HAP-1 (cell line): ENCODE measurements around the gene SOHLH2.

ENCODE experiments used
- DNase-seq, 2 experiments: peaks; one replicate each; pipeline ENCODE4 v3.0.0-alpha.2; 2016 to 2020; ENCODE audit warnings: low spot score in 2 of 2
- H3K27me3 ChIP-seq: fragments of 250-450 bp; sonication (Bioruptor Pico); 2 replicates; pipeline ENCODE4 v1.5.1; 2020; ENCODE audit warnings: low read depth, mild to moderate bottlenecking, moderate library complexity
- H3K36me3 ChIP-seq: fragments of 250-450 bp; sonication (Bioruptor Pico); replicated peaks from 2 replicates; pipeline ENCODE4 v1.5.1; 2020; ENCODE audit warnings: mild to moderate bottlenecking
- H3K4me1 ChIP-seq: fragments of 250-450 bp; sonication (Bioruptor Pico); 2 replicates; pipeline ENCODE4 v1.5.1; 2020; ENCODE audit warnings: mild to moderate bottlenecking
- H3K4me3 ChIP-seq: fragments of 250-450 bp; sonication (Bioruptor Pico); 2 replicates; pipeline ENCODE4 v1.5.1; 2020; ENCODE audit warnings: mild to moderate bottlenecking, moderate library complexity
- H3K9me3 ChIP-seq: fragments of 250-450 bp; sonication (Bioruptor Pico); 2 replicates; pipeline ENCODE4 v1.5.1; 2020; ENCODE audit warnings: mild to moderate bottlenecking, moderate library complexity
- in situ Hi-C: fragments of 300-500 bp; cut with MboI; formaldehyde crosslinking; loops from 3 replicates; pipeline ENCODE4 v1.14.3; 2020; ENCODE audit warnings: low sequenced_read_pairs, inconsistent platforms, mixed read lengths

The SOHLH2 gene

DNA sequence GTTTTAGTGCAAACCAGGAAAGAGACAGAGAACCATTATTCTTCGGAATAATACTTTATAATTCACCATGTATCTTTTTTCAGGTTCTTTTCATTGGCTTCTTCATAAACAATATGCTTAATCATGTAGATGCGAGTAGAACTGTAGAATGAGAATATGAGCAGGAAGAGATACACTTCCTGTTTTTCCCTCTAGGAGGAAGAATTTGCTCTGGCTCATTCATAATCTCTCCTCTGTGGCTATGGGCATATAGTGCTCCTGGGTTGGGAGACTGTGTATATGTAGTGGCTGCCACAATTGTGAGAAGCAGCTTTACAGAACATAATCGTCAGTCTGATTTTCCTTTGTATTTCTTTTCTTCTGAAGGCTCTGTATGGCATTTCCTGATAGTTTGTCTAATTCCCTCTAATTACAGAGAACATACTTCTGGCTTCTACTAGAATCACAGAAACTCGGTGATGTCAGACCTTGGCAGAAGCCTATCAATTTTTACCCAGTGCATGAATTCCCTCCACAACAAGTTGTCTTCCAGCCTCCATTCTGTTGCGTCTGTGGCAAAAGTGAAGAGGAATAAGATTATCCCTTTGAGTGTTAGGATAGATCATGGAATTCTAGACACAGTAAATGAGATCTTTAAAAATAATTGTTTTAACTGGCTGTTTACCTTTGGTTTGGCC is 80.3 kb downstream of the SOHLH2 start:
- no peak for DNase-seq
- Histone ChIP-seq H3K27me3 (no peaks in the 10 kb centered on the region), H3K4me1 (peaks cover 7% of the 10 kb centered on the region), H3K36me3 (no peaks in the 10 kb centered on the region), H3K4me3 (no peak overlapping the region), H3K9me3 (no peaks in the 10 kb centered on the region)
- in situ Hi-C loops, result no loop called here

DNA sequence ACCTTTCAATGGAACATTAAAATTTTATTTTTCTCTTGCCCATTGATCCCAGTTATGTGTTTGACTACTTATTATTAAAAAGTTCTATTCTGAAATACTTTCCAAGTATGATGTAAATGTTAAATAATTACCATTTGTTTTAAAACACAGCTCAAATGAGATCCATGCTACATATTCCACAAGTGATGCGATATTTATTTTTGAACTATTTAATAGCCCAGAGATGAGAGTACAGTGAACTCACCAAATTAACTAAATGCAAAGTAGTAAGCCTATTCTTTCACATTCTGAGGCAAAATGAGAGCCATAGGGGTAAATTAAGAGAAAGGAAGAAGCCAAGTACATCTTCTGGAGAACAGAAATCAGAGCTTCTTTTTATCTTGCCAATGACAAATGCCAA is 82.0 kb downstream of the SOHLH2 start:
- in situ Hi-C loops, result no loop called here
- H3K9me3 ChIP-seq, result no peaks in the 10 kb centered on the region
- no peaks in the 10 kb centered on the region for H3K27me3 ChIP-seq
- H3K4me1 ChIP-seq, result peaks cover 7% of the 10 kb centered on the region
- no peak overlapping the region for H3K4me3 ChIP-seq
- H3K36me3 ChIP-seq, result no peaks in the 10 kb centered on the region
- DNase-seq, result no peak

DNA sequence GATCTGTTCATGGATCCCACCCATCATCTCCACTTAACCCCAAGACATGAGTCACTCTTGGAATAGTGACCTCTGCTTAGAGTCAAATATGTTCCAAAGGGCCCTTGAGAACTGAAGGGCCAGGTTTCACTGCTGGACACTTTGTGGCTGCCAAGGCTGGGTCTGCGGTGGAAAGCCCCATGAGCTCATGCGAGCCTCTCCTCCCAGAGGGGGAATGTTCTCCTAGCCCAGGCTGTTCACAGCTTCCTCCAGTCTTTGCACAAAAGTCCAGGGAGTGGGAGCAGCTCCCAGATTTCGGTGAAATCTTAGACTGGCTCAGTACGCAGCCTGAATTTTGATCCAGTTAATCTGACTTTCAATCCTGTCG is 82.4 kb downstream of the SOHLH2 start:
- H3K27me3 ChIP-seq, result no peaks in the 10 kb centered on the region
- in situ Hi-C loops, result no loop called here
- H3K9me3 ChIP-seq, result no peaks in the 10 kb centered on the region
- H3K4me3 ChIP-seq, result no peak overlapping the region
- H3K36me3 ChIP-seq, result no peaks in the 10 kb centered on the region
- peaks cover 7% of the 10 kb centered on the region for H3K4me1 ChIP-seq
- no peak for DNase-seq

DNA sequence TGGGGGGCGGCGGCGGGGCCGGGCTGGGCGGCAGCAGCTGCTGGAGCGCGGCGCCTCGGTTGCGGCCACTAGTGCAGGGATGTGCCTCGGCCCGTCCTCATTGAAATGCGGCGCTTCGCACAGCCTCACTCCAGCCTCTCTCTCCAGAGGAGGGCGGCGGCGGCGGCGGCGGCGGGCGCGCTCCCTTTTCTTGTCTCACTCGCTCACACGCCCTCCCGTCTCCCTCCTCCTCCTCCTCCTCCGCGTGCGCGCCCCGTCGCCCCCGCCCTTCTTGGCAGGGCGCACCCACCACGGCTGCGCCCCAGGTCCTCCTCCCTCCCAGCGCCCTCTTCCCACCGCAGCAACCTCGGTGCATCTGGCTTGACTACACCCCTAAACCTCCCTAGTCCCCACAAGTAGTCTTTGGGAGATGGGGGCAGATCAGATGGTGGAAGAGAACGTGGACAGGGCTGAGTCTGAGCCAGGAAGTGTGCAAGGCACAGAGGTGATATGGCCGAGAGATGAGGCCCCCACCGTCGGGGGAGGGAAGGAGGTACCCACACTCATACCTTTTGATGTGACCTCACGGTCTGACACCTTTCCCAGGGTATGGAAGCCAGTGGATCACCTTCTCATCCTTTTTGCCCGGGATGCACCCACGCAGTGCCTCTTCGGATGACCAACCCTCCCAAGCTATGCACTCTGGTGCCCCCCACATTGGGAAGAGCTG is 83.0 kb downstream of the SOHLH2 start, which contains the start of gene DCLK1:
Gene DCLK1 (minus strand): TSS at position 161 of the 709 bp plus-strand sequence.
- no peaks in the 10 kb centered on the region for H3K36me3 ChIP-seq
- H3K27me3 ChIP-seq, result no peaks in the 10 kb centered on the region
- H3K4me1 ChIP-seq, result peaks cover 7% of the 10 kb centered on the region
- peak; percentile 76 to 88 for DNase-seq
- H3K4me3 ChIP-seq, result peak within 1 kb of the TSS; percentile 48
- no peaks in the 10 kb centered on the region for H3K9me3 ChIP-seq
- in situ Hi-C loops, result no loop called here

DNA sequence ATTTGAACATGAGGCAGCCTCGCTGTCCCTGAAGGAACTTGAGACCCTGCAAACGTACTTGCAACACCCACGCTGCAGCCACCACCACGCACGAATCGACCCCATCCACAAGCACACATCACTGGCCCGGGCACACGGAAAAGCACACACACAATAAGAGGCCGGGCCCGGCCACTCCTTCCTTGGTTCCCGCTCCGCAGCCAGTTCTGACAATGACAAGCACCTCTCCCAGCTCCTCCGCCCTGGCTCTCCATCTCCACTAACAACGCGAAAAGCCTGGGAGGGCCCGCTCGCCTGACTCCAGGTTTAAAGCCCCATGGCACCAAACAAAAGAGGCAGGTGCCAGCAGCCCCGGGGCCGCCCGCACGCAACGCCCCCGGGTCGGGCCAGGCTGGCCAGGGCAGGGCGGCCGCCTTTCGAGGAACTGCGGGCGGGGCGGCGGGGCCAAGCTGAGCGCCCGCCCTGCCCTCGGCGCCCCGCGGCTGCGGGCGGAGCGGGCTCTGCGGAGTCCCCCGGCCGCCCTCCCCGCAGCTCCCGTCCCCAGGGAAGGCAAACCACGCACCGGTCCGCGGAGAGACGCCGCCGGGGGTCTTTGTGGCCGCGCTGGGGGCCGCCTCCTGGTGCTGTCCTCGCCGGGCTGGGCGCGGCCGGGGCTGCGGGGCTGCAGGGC is 83.7 kb downstream of the SOHLH2 start:
- no peaks in the 10 kb centered on the region for H3K36me3 ChIP-seq
- peak overlapping the region; percentile 48 for H3K4me3 ChIP-seq
- H3K9me3 ChIP-seq, result no peaks in the 10 kb centered on the region
- no peaks in the 10 kb centered on the region for H3K27me3 ChIP-seq
- in situ Hi-C loops, result no loop called here
- peaks cover 7% of the 10 kb centered on the region for H3K4me1 ChIP-seq
- peak; percentile 50 to 69 for DNase-seq

DNA sequence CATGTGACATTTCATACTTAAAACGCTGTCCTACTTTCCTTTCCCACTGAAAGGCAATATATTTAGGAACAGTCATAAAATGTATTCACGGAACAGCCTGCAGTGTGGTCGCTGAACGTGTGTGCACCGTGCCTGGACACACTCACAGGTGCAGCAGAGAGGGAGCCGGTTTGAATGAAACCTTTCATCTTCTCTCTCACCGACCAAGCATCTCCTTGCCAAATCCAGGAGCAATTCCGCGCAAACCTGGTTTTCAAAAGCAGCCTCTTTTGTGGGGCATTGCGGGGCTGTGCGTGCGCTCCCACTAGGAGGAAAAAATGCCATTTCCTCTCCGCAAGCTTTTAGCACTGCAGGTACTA is 84.2 kb downstream of the SOHLH2 start:
- DNase-seq, result peak in 1 of 2 experiments; percentile 24
- in situ Hi-C loops, result no loop called here
- Histone ChIP-seq H3K36me3 (no peaks in the 10 kb centered on the region), H3K4me1 (peaks cover 7% of the 10 kb centered on the region), H3K27me3 (no peaks in the 10 kb centered on the region), H3K4me3 (peak overlapping the region; percentile 48), H3K9me3 (no peaks in the 10 kb centered on the region)

DNA sequence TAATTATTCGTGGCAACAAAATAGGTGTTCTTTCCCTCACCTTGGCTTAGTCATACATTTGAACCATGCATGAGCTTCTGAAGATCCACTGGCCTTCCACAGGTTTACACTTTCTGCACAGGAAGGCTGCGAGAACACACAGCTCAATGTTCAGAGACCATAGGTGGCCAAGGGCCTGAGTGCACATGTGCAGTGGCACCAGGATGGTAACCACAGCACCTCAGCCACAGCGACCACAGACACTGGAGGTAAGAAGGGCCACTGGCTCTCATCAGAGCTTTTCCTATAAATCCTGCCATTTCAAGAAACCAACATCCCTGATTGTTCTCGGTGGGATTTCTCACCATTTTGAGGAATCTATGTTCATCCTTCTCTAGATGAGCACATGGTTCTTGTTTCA is 84.8 kb downstream of the SOHLH2 start:
- Histone ChIP-seq H3K27me3 (no peaks in the 10 kb centered on the region), H3K4me1 (peaks cover 7% of the 10 kb centered on the region), H3K36me3 (no peaks in the 10 kb centered on the region), H3K4me3 (peak overlapping the region; percentile 48), H3K9me3 (no peaks in the 10 kb centered on the region)
- in situ Hi-C loops, result no loop called here
- no peak for DNase-seq

DNA sequence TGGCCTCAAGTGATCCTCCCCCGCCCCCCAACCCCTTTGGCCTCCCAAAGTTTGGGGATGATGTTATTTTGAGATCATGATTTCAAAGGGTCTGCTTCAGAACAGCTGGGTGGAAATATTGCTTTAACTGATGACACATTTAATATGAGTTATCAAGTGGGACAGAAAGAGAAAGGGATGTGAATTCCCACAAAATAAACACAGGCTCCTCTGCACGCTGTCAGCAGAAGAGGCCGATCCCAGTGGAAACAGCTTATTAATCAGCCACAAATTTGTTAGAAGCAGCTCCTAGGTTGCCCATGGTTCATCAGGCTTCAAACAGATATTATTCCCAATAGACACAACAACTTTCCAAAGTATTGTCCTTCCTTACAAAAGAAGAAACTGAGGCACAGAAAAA is 87.9 kb downstream of the SOHLH2 start:
- peaks cover 7% of the 10 kb centered on the region for H3K4me1 ChIP-seq
- no peaks in the 10 kb centered on the region for H3K36me3 ChIP-seq
- in situ Hi-C loops, result no loop called here
- no peaks in the 10 kb centered on the region for H3K9me3 ChIP-seq
- no peaks in the 10 kb centered on the region for H3K27me3 ChIP-seq
- no peak for DNase-seq
- H3K4me3 ChIP-seq, result no peak overlapping the region

DNA sequence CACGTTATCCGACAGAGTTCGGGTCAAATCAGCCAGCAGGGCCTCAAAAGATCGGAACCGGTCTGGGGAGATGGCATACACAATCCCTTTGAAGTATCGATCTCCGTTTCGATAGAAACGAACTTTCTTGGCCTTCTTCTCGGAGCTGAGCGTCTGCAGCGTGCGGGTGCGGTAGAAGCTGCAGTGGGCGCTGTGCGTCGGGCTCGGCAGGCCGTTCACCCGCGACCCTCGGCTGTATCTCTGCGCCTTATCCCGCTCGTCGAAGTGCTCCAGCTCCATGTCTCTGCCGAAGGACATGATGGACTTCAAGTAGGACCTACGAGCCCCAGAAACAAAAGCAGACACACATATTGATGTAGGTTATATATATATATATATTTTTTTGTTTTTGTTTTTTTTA is 88.5 kb downstream of the SOHLH2 start:
- no peaks in the 10 kb centered on the region for H3K9me3 ChIP-seq
- DNase-seq, result no peak
- H3K27me3 ChIP-seq, result no peaks in the 10 kb centered on the region
- in situ Hi-C loops, result no loop called here
- H3K4me1 ChIP-seq, result peaks cover 7% of the 10 kb centered on the region
- H3K36me3 ChIP-seq, result no peaks in the 10 kb centered on the region
- H3K4me3 ChIP-seq, result no peak overlapping the region

DNA sequence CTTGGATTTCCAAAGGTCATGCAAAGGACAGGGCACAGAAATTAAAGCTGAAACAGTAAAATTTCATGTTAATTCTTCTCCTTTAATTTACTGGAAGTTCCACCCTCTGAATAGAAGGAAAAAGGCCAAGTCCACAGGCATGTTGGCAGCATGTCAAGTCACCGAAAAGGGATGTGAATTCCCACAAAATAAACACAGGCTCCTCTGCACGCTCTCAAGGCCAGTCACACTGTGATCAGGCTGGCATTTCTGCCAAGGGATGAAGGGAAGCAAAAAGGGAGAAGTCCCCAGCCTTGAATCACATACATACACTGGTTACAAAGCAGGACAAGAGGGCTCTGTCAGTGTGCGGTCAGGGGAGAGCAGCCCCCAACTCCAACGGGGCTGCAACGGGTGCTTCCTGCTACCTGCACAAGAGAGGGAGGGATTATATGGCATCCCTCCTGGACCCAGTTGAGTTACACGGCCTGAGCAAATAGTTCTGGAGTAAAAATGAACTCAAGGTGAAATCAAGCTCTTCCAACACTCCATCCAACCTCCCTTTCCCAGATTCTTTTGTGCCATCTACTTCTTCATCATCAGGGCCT is 90.0 kb downstream of the SOHLH2 start:
- in situ Hi-C loops, result no loop called here
- H3K4me3 ChIP-seq, result no peak overlapping the region
- DNase-seq, result no peak
- H3K4me1 ChIP-seq, result peaks cover 1% of the 10 kb centered on the region; the same call in 1 of the 2 replicates
- no peaks in the 10 kb centered on the region for H3K27me3 ChIP-seq
- peaks cover 6% of the 10 kb centered on the region for H3K36me3 ChIP-seq
- no peaks in the 10 kb centered on the region for H3K9me3 ChIP-seq
